ENCODE results near the gene EVI5L. TPM values are rescaled to one million over a fixed set of nuclear protein-coding genes. Genes with fewer than 3 reads are reported as not detected.
A peak's percentile ranks its signal among the peaks of the same experiment; 100 is the strongest.

EVI5L gene
- total RNA-seq, 1 experiment from 2014 or later: 29.5 TPM

DNA sequence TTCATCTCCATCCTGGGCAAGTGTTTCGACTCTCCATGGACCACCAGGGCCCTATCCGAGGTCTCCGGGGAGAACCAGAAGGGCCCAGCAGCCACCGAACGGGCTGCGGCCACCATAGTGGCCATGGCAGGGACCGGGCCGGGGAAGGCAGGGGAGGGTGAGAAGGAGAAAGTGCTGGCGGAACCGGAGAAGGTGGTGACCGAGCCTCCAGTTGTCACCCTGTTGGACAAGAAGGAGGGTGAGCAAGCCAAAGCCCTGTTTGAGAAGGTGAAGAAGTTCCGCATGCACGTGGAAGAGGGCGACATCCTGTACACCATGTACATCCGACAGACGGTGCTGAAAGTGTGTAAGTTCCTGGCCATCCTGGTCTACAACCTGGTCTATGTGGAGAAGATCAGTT, 68.9 kb downstream of the EVI5L start:
- BruUV-seq (replicated peaks): TSS peak; percentile 5

DNA sequence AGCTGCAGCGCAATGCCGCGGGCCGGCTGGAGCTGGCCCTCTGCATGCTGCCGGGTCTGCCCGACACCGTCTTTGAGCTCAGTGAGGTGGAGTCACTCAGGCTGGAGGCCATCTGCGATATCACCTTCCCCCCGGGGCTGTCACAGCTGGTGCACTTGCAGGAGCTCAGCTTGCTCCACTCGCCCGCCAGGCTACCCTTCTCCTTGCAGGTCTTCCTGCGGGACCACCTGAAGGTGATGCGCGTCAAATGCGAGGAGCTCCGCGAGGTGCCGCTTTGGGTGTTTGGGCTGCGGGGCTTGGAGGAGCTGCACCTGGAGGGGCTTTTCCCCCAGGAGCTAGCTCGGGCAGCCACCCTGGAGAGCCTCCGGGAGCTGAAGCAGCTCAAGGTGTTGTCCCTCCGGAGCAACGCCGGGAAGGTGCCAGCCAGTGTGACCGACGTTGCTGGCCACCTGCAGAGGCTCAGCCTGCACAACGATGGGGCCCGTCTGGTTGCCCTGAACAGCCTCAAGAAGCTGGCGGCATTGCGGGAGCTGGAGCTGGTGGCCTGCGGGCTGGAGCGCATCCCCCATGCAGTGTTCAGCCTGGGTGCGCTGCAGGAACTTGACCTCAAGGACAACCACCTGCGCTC, 69.8 kb downstream of the EVI5L start:
- POLR2A ChIA-PET (ENCODE audit: unreplicated experiment): no interaction called here
- peaks cover 11% of the 10 kb centered on the region for H3F3A ChIP-seq (ENCODE audit: low read length, unreplicated experiment)

More for the DNA sequence above, 68.9 kb downstream of the EVI5L start:
- no peak overlapping the region for H3K4me2 ChIP-seq (ENCODE audit: low read length)
- H3K9me2 ChIP-seq (replicated peaks; ENCODE audit: low read length): no peaks in the 10 kb centered on the region
- no peaks in the 10 kb centered on the region for H4K20me1 ChIP-seq (ENCODE audit: low read length)
- no peak overlapping the region for H2AFZ ChIP-seq (ENCODE audit: low read length)
- no peak overlapping the region for H3K4me3 ChIP-seq (ENCODE audit: low read length)
- no peak for DNase-seq
- no peak overlapping the region for H3K27ac ChIP-seq (ENCODE audit: low read length)
- CTCF ChIA-PET: no interaction called here
- H3K9ac ChIP-seq (ENCODE audit: low read length): no peak overlapping the region
- peaks cover 24% of the 10 kb centered on the region for H3K4me1 ChIP-seq (ENCODE audit: insufficient read depth, low read length)
- intact Hi-C loops (cut with micrococcal nuclease): no loop called here
- POLR2A ChIA-PET (ENCODE audit: unreplicated experiment): interaction anchor here (0.5 kb wide), 1 partner anchor 18 kb away, joined by 3 read pairs; no protein-coding TSS in a partner anchor
- peaks cover 11% of the 10 kb centered on the region for H3K79me2 ChIP-seq (ENCODE audit: low read length)
- H3F3A ChIP-seq (ENCODE audit: low read length, unreplicated experiment): peaks cover 11% of the 10 kb centered on the region
- H3K9me3 ChIP-seq (ENCODE audit: low read length): no peaks in the 10 kb centered on the region
- no peak for TF ChIP-seq EZH2phosphoT487 (IDR thresholded peaks at IDR 0.05; ENCODE audit: borderline replicate concordance, low read length)
- TF ChIP-seq, protein P1, sequence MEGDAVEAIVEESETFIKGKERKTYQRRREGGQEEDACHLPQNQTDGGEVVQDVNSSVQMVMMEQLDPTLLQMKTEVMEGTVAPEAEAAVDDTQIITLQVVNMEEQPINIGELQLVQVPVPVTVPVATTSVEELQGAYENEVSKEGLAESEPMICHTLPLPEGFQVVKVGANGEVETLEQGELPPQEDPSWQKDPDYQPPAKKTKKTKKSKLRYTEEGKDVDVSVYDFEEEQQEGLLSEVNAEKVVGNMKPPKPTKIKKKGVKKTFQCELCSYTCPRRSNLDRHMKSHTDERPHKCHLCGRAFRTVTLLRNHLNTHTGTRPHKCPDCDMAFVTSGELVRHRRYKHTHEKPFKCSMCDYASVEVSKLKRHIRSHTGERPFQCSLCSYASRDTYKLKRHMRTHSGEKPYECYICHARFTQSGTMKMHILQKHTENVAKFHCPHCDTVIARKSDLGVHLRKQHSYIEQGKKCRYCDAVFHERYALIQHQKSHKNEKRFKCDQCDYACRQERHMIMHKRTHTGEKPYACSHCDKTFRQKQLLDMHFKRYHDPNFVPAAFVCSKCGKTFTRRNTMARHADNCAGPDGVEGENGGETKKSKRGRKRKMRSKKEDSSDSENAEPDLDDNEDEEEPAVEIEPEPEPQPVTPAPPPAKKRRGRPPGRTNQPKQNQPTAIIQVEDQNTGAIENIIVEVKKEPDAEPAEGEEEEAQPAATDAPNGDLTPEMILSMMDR (conservative IDR thresholded peaks at IDR 0.05; ENCODE audit: low read depth, low read length): no peak
- TF ChIP-seq EZH2 (IDR thresholded peaks at IDR 0.05; ENCODE audit: low read length, unreplicated experiment): no peak
- H3K36me3 ChIP-seq (ENCODE audit: low read depth, low read length): peaks cover 15% of the 10 kb centered on the region
- no peaks in the 10 kb centered on the region for H3K27me3 ChIP-seq (ENCODE audit: low read length)
- ATAC-seq: no peak

More for the DNA sequence above, 69.8 kb downstream of the EVI5L start:
- no peak overlapping the region for H3K27ac ChIP-seq (ENCODE audit: low read length)
- BruUV-seq (replicated peaks): no TSS peak
- no peak overlapping the region for H2AFZ ChIP-seq (ENCODE audit: low read length)
- no peak overlapping the region for H3K4me2 ChIP-seq (ENCODE audit: low read length)
- peaks cover 19% of the 10 kb centered on the region for H3K4me1 ChIP-seq (ENCODE audit: insufficient read depth, low read length)
- peaks cover 15% of the 10 kb centered on the region for H3K36me3 ChIP-seq (ENCODE audit: low read depth, low read length)
- TF ChIP-seq, protein P1 (conservative IDR thresholded peaks at IDR 0.05; ENCODE audit: low read depth, low read length): no peak
- TF ChIP-seq EZH2phosphoT487 (IDR thresholded peaks at IDR 0.05; ENCODE audit: borderline replicate concordance, low read length) (no peak), EZH2 (IDR thresholded peaks at IDR 0.05; ENCODE audit: low read length, unreplicated experiment) (no peak)
- ATAC-seq: no peak
- no peak for DNase-seq
- peaks cover 18% of the 10 kb centered on the region for H3K79me2 ChIP-seq (ENCODE audit: low read length)
- no peaks in the 10 kb centered on the region for H3K27me3 ChIP-seq (ENCODE audit: low read length)
- CTCF ChIA-PET: interaction anchor here (0.6 kb wide), 1 partner anchor 100 kb away, joined by 7 read pairs; no protein-coding TSS in a partner anchor
- no peaks in the 10 kb centered on the region for H4K20me1 ChIP-seq (ENCODE audit: low read length)
- H3K9me3 ChIP-seq (ENCODE audit: low read length): no peaks in the 10 kb centered on the region
- H3K4me3 ChIP-seq (ENCODE audit: low read length): no peak overlapping the region
- no peaks in the 10 kb centered on the region for H3K9me2 ChIP-seq (replicated peaks; ENCODE audit: low read length)
- intact Hi-C loops (cut with micrococcal nuclease): loop anchor here (5.0 kb wide), 1 partner anchor 627 kb away; no protein-coding TSS in a partner anchor
- no peak overlapping the region for H3K9ac ChIP-seq (ENCODE audit: low read length)
